ENCODE measurements around the gene INPP5E. TPM values are rescaled to one million over a fixed set of nuclear protein-coding genes. Genes with fewer than 3 reads are reported as not detected.

The INPP5E gene
- total and polyA plus RNA-seq, 10 of the 15 experiments (the other 5 are each of a cell fraction or from before 2014, with no cell fraction given) = 0.24 to 16.0 (median 5.3) TPM

GRCh38 chr9:136470792-136471469 is 31.3 kb upstream of the INPP5E start:
- FAIRE-seq (no peak), ATAC-seq (no peak), DNase-seq (ENCODE audit: low read depth, low spot score) (no peak)
- BruUV-seq (replicated peaks) = no TSS peak
- 99% methylated on average over 12 of the region's 12 CpGs for WGBS (ENCODE audit: insufficient coverage, insufficient replicate concordance, low lambda C conversion rate, missing lambda C conversion rate)
- intact Hi-C loops (cut with micrococcal nuclease; ENCODE audit: unreplicated experiment) (no loop called here), in situ Hi-C loops (cut with MboI) (no loop called here)
- RAD21 ChIA-PET (ENCODE audit: unreplicated experiment) = no interaction called here
- SMC1A ChIA-PET (ENCODE audit: uncharacterized antibody, unreplicated experiment) = no interaction called here
- peaks cover 2% of the 10 kb centered on the region; the same call in 1 of the 2 replicates for H4K20me1 ChIP-seq (ENCODE audit: control insufficient read depth, insufficient read depth)
- CTCF ChIA-PET = interaction anchor here (0.9 kb wide), 1 partner anchor 161 kb away, joined by 4 read pairs; no protein-coding TSS in a partner anchor
- no peak overlapping the region for H3K4me2 ChIP-seq (ENCODE audit: control insufficient read depth, insufficient read depth)
- POLR2A ChIA-PET = interaction anchor here (0.6 to 1.1 kb wide), 2 partner anchors 10 kb away, joined by 3 read pairs; no protein-coding TSS in a partner anchor
- H3K36me3 ChIP-seq (ENCODE audit: control insufficient read depth in 2 of 2, insufficient read depth in 2 of 2, low read length in 1 of 2) = peaks cover 40 to 44% of the 10 kb centered on the region in 2 experiments
- no peak overlapping the region for H3K4me3 ChIP-seq
- no peaks in the 10 kb centered on the region; the same call in 1 of the 2 replicates for H3K79me2 ChIP-seq (ENCODE audit: control insufficient read depth, insufficient read depth, low read length)
- no peak overlapping the region for H2AFZ ChIP-seq (ENCODE audit: control insufficient read depth, low read depth, low read length)
- no peak overlapping the region for H3K9ac ChIP-seq (ENCODE audit: control insufficient read depth, insufficient read depth, low read length)
- TF ChIP-seq DPF2 (IDR thresholded peaks at IDR 0.05) = no peak
- no peaks in the 10 kb centered on the region for H3K9me3 ChIP-seq (replicated peaks; ENCODE audit: control insufficient read depth, insufficient read depth, low read length)
- H3K27ac ChIP-seq (ENCODE audit: control insufficient read depth, insufficient read depth) = no peak overlapping the region
- no peaks in the 10 kb centered on the region for H3K4me1 ChIP-seq (ENCODE audit: control insufficient read depth, insufficient read depth, low read length)
- H3K27me3 ChIP-seq (replicated peaks in 1 of 2; ENCODE audit: control insufficient read depth in 2 of 2, insufficient read depth in 2 of 2, low read length in 1 of 2) = no peaks in the 10 kb centered on the region

DNA sequence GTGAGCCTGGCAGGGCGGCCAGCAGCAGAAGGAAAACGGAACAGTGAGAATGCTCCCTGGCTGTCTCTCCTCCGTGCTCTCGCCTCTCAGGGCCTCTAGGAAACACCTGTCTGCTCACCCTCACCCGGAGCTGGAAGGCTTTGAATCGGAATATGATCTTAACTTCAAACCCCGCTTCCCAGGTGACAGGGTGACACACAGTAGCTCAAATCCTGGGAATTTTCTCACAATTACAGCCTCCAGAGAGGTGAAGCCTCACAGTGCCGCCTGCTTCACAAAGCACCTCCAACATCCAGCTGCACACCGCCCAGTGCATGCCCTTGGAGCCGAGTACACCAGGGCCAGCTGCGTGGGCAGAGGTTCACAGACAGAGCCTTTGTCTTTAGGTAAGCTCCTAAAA is 30.7 kb upstream of the INPP5E start:
- Histone ChIP-seq H3K9ac (ENCODE audit: control insufficient read depth, insufficient read depth, low read length) (no peak overlapping the region), H3K4me3 (no peak overlapping the region), H3K9me3 (replicated peaks; ENCODE audit: control insufficient read depth, insufficient read depth, low read length) (no peaks in the 10 kb centered on the region), H3K27ac (ENCODE audit: control insufficient read depth, insufficient read depth) (no peak overlapping the region), H3K27me3 (replicated peaks in 1 of 2; ENCODE audit: control insufficient read depth in 2 of 2, insufficient read depth in 2 of 2, low read length in 1 of 2) (no peaks in the 10 kb centered on the region), H4K20me1 (ENCODE audit: control insufficient read depth, insufficient read depth) (peaks cover 2% of the 10 kb centered on the region; the same call in 1 of the 2 replicates), H3K4me2 (ENCODE audit: control insufficient read depth, insufficient read depth) (no peak overlapping the region), H3K4me1 (ENCODE audit: control insufficient read depth, insufficient read depth, low read length) (no peaks in the 10 kb centered on the region), H3K36me3 (ENCODE audit: control insufficient read depth in 2 of 2, insufficient read depth in 2 of 2, low read length in 1 of 2) (peaks cover 38% of the 10 kb centered on the region in 2 experiments), H3K79me2 (ENCODE audit: control insufficient read depth, insufficient read depth, low read length) (no peaks in the 10 kb centered on the region; the same call in 1 of the 2 replicates), H2AFZ (ENCODE audit: control insufficient read depth, low read depth, low read length) (no peak overlapping the region)
- RAD21 ChIA-PET (ENCODE audit: unreplicated experiment) = no interaction called here
- POLR2A ChIA-PET = interaction anchor here (0.6 to 1.1 kb wide), 2 partner anchors 10 to 11 kb away, joined by 3 read pairs; no protein-coding TSS in a partner anchor
- CTCF ChIA-PET = no interaction called here
- DNase-seq (ENCODE audit: low read depth, low spot score) (no peak), FAIRE-seq (no peak), ATAC-seq (no peak)
- WGBS (ENCODE audit: insufficient coverage, insufficient replicate concordance, low lambda C conversion rate, missing lambda C conversion rate) = 97% methylated on average over 11 of the region's 11 CpGs
- SMC1A ChIA-PET (ENCODE audit: uncharacterized antibody, unreplicated experiment) = no interaction called here
- in situ Hi-C loops (cut with MboI) (no loop called here), intact Hi-C loops (cut with micrococcal nuclease; ENCODE audit: unreplicated experiment) (no loop called here)
- BruUV-seq (replicated peaks) = no TSS peak
- no peak for TF ChIP-seq POLR2AphosphoS5 (IDR thresholded peaks at IDR 0.05; ENCODE audit: low read length)
- no peak for TF ChIP-seq RCOR1 (conservative IDR thresholded peaks at IDR 0.05; ENCODE audit: low read depth, low read length)
- TF ChIP-seq MLLT1 (IDR thresholded peaks at IDR 0.05) = no peak
- no peak for TF ChIP-seq RFX5 (IDR thresholded peaks at IDR 0.05; ENCODE audit: low read depth, low read length)
- no peak for TF ChIP-seq PML (IDR thresholded peaks at IDR 0.05; ENCODE audit: low read length)
- TF ChIP-seq KDM1A (IDR thresholded peaks at IDR 0.05; ENCODE audit: borderline replicate concordance) = no peak
- no peak for TF ChIP-seq ZZZ3 (IDR thresholded peaks at IDR 0.05; ENCODE audit: control insufficient read depth, insufficient read length, low read depth)
- no peak for TF ChIP-seq SKIL (IDR thresholded peaks at IDR 0.05; ENCODE audit: low read depth, poor library complexity, severe bottlenecking)
- no peak for TF ChIP-seq FOS (IDR thresholded peaks at IDR 0.05; ENCODE audit: borderline replicate concordance, extremely low read depth, insufficient read length)
- TF ChIP-seq EGR1 (IDR thresholded peaks at IDR 0.05; ENCODE audit: borderline replicate concordance in 1 of 2, low read depth in 2 of 2, low read length in 2 of 2) = no peak
- TF ChIP-seq MEF2A (IDR thresholded peaks at IDR 0.05; ENCODE audit: insufficient read depth, low read depth, low read length) = no peak
- no peak for TF ChIP-seq HDAC6 (IDR thresholded peaks at IDR 0.05; ENCODE audit: unreplicated experiment)
- TF ChIP-seq NRF1 (conservative IDR thresholded peaks at IDR 0.05; ENCODE audit: low read depth, low read length) = no peak

Measured in GM12878 (cell line).